Measurements from ENCODE around the gene RIT1. TPM values are rescaled to one million over a fixed set of nuclear protein-coding genes. Genes with fewer than 3 reads are reported as not detected.
A peak's percentile ranks its signal among the peaks of the same experiment; 100 is the strongest.

RIT1 gene
- total and polyA plus RNA-seq, 2 of the 13 experiments (the other 11 are each of a cell fraction or from before 2014, with no cell fraction given), result 12.2 to 32.2 TPM

DNA sequence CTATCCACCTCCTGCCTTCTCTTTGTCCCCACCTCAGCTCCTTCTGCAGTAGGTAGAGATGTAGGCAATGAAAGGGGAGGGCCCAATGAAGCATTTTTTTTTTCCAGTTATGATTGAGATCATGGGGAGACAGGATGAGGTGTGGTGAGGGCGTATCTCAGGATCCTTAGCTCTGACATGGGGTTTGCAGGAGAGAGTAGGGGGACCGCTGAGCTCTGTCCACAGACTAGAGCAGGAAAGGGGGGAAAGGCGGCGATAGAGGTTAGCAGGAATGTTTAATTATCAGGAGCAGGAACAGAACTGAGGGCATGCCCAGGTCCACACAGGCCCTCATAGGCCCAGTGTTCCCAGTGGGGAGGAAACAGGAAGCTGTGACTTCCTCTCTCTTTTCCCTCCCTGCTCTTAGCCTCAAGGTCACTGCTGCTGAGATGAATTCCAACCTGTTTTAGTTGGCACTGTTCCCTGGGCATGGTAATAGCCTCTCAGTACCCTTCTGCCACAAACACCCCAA is 29.4 kb upstream of the RIT1 start (continued):
- TF ChIP-seq ZBTB34 (CRISPR knock-in tag; IDR thresholded peaks at IDR 0.05), result no peak
- peak; percentile 33; the same call in 1 of the 2 replicates for TF ChIP-seq PHF8 (CRISPR knock-in tag; IDR thresholded peaks at IDR 0.05)
- TF ChIP-seq CBX5 (CRISPR knock-in tag; IDR thresholded peaks at IDR 0.05; ENCODE audit: borderline replicate concordance), result no peak
- TF ChIP-seq KAT7 (CRISPR knock-in tag; IDR thresholded peaks at IDR 0.05; ENCODE audit: borderline replicate concordance), result peak; percentile 76; the same call in 1 of the 2 replicates
- TF ChIP-seq MAFF (IDR thresholded peaks at IDR 0.05; ENCODE audit: low read depth, low read length), result no peak
- no peak for TF ChIP-seq ZNF12 (CRISPR knock-in tag; IDR thresholded peaks at IDR 0.05)
- no peak for TF ChIP-seq ZSCAN20 (CRISPR knock-in tag; IDR thresholded peaks at IDR 0.05; ENCODE audit: borderline replicate concordance)
- TF ChIP-seq, protein P1, sequence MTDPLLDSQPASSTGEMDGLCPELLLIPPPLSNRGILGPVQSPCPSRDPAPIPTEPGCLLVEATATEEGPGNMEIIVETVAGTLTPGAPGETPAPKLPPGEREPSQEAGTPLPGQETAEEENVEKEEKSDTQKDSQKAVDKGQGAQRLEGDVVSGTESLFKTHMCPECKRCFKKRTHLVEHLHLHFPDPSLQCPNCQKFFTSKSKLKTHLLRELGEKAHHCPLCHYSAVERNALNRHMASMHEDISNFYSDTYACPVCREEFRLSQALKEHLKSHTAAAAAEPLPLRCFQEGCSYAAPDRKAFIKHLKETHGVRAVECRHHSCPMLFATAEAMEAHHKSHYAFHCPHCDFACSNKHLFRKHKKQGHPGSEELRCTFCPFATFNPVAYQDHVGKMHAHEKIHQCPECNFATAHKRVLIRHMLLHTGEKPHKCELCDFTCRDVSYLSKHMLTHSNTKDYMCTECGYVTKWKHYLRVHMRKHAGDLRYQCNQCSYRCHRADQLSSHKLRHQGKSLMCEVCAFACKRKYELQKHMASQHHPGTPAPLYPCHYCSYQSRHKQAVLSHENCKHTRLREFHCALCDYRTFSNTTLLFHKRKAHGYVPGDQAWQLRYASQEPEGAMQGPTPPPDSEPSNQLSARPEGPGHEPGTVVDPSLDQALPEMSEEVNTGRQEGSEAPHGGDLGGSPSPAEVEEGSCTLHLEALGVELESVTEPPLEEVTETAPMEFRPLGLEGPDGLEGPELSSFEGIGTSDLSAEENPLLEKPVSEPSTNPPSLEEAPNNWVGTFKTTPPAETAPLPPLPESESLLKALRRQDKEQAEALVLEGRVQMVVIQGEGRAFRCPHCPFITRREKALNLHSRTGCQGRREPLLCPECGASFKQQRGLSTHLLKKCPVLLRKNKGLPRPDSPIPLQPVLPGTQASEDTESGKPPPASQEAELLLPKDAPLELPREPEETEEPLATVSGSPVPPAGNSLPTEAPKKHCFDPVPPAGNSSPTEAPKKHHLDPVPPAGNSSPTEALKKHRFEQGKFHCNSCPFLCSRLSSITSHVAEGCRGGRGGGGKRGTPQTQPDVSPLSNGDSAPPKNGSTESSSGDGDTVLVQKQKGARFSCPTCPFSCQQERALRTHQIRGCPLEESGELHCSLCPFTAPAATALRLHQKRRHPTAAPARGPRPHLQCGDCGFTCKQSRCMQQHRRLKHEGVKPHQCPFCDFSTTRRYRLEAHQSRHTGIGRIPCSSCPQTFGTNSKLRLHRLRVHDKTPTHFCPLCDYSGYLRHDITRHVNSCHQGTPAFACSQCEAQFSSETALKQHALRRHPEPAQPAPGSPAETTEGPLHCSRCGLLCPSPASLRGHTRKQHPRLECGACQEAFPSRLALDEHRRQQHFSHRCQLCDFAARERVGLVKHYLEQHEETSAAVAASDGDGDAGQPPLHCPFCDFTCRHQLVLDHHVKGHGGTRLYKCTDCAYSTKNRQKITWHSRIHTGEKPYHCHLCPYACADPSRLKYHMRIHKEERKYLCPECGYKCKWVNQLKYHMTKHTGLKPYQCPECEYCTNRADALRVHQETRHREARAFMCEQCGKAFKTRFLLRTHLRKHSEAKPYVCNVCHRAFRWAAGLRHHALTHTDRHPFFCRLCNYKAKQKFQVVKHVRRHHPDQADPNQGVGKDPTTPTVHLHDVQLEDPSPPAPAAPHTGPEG (CRISPR knock-in tag; IDR thresholded peaks at IDR 0.05), result no peak
- no peak for TF ChIP-seq TCF7L2 (IDR thresholded peaks at IDR 0.05; ENCODE audit: low read depth, low read length)
- TF ChIP-seq HMGXB3 (CRISPR knock-in tag; IDR thresholded peaks at IDR 0.05; ENCODE audit: borderline replicate concordance), result no peak
- TF ChIP-seq ISX (CRISPR knock-in tag; conservative IDR thresholded peaks at IDR 0.05), result no peak
- TF ChIP-seq, protein P2, sequence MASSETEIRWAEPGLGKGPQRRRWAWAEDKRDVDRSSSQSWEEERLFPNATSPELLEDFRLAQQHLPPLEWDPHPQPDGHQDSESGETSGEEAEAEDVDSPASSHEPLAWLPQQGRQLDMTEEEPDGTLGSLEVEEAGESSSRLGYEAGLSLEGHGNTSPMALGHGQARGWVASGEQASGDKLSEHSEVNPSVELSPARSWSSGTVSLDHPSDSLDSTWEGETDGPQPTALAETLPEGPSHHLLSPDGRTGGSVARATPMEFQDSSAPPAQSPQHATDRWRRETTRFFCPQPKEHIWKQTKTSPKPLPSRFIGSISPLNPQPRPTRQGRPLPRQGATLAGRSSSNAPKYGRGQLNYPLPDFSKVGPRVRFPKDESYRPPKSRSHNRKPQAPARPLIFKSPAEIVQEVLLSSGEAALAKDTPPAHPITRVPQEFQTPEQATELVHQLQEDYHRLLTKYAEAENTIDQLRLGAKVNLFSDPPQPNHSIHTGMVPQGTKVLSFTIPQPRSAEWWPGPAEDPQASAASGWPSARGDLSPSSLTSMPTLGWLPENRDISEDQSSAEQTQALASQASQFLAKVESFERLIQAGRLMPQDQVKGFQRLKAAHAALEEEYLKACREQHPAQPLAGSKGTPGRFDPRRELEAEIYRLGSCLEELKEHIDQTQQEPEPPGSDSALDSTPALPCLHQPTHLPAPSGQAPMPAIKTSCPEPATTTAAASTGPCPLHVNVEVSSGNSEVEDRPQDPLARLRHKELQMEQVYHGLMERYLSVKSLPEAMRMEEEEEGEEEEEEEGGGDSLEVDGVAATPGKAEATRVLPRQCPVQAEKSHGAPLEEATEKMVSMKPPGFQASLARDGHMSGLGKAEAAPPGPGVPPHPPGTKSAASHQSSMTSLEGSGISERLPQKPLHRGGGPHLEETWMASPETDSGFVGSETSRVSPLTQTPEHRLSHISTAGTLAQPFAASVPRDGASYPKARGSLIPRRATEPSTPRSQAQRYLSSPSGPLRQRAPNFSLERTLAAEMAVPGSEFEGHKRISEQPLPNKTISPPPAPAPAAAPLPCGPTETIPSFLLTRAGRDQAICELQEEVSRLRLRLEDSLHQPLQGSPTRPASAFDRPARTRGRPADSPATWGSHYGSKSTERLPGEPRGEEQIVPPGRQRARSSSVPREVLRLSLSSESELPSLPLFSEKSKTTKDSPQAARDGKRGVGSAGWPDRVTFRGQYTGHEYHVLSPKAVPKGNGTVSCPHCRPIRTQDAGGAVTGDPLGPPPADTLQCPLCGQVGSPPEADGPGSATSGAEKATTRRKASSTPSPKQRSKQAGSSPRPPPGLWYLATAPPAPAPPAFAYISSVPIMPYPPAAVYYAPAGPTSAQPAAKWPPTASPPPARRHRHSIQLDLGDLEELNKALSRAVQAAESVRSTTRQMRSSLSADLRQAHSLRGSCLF (CRISPR knock-in tag; IDR thresholded peaks at IDR 0.05; ENCODE audit: borderline replicate concordance), result no peak
